Mucosa of rectum (tissue), 2 donors: ENCODE measurements around the gene KEL.

ENCODE experiments used
- H3K27ac ChIP-seq, 2 donors: one replicate each; pipeline ENCODE4 v1.7.0; 2013; ENCODE audit warnings: inconsistent platforms in 2 of 2, low read depth in 2 of 2, low read length in 2 of 2
- H3K27me3 ChIP-seq, 2 donors: one replicate each; pipeline ENCODE4 v1.7.0; 2013; ENCODE audit warnings: low read length in 2 of 2; ENCODE audit not compliant: control insufficient read depth in 2 of 2, insufficient read depth in 2 of 2
- H3K36me3 ChIP-seq, 2 donors: one replicate each; pipeline ENCODE4 v1.7.0; 2013; ENCODE audit warnings: low read length in 2 of 2; ENCODE audit not compliant: control insufficient read depth in 2 of 2, insufficient read depth in 2 of 2
- H3K4me1 ChIP-seq, 2 donors: one replicate each; pipeline ENCODE4 v1.7.0; 2013; ENCODE audit warnings: low read length in 2 of 2, mild to moderate bottlenecking in 1 of 2; ENCODE audit not compliant: control insufficient read depth in 2 of 2, insufficient read depth in 2 of 2
- H3K4me3 ChIP-seq, 2 donors: one replicate each; pipeline ENCODE4 v1.7.0; 2013; ENCODE audit warnings: low read length in 2 of 2
- H3K9ac ChIP-seq, 2 donors: one replicate each; pipeline ENCODE4 v1.7.0; 2013; ENCODE audit warnings: low read length in 2 of 2, low read depth in 1 of 2, mild to moderate bottlenecking in 1 of 2
- H3K9me3 ChIP-seq, 2 donors: one replicate each; pipeline ENCODE4 v1.7.0; 2013; ENCODE audit warnings: low read length in 2 of 2; ENCODE audit not compliant: control insufficient read depth in 2 of 2
- donor health status: healthy.
- donor health status: Normal muscosa, but diverticular disease.

Gene KEL

DNA sequence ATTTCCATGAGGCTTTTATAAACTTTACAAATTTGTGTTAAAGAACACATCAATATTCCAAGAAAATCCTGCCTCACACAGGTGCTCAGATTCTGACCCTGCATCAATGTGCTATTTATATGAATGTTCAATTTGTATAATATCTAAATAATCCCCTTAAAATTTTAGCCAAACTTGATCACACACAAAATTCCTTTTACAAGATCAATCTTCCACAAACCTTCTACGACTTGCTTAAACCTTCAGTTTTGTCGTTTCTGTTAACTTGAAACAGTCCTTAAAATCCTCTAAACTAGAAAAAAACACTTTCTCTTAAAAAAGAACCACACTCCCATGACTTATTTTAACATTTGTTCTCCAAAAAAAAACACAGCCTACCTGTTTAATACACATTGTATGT lies 56.4 kb downstream of the KEL start:
- H3K27me3 ChIP-seq, result peaks cover 0 to 5% of the 10 kb centered on the region in 2 donors

DNA sequence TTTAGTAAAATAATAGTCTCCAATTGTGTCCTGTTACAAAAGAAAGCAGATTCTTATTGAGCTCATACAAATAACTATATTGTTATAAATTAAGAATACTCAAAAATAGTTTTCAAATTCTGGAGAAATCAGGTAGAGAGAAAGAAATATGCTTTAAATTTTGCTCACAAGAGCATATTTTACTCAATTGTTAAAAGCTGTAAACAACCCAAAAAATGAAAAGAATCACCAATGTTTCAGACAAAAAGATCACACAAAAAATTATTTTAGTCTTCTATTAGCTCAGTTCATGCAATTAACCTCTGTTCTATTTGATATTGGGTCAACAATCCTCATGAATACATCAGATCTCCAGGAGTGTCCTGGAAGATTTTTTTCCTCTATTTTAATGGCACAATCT lies 58.0 kb downstream of the KEL start:
- H3K27me3 ChIP-seq, result peaks cover 0 to 1% of the 10 kb centered on the region in 2 donors
- H3K27ac ChIP-seq, result no peak overlapping the region
- no peak overlapping the region for H3K4me3 ChIP-seq
- H3K36me3 ChIP-seq, result no peaks in the 10 kb centered on the region
- no peak overlapping the region for H3K9ac ChIP-seq
- no peaks in the 10 kb centered on the region for H3K4me1 ChIP-seq
- H3K9me3 ChIP-seq, result no peaks in the 10 kb centered on the region

More for the DNA sequence above, 56.4 kb downstream of the KEL start:
- Histone ChIP-seq H3K9me3 (no peaks in the 10 kb centered on the region), H3K4me1 (no peaks in the 10 kb centered on the region), H3K9ac (no peak overlapping the region), H3K36me3 (no peaks in the 10 kb centered on the region), H3K4me3 (no peak overlapping the region), H3K27ac (no peak overlapping the region)

DNA sequence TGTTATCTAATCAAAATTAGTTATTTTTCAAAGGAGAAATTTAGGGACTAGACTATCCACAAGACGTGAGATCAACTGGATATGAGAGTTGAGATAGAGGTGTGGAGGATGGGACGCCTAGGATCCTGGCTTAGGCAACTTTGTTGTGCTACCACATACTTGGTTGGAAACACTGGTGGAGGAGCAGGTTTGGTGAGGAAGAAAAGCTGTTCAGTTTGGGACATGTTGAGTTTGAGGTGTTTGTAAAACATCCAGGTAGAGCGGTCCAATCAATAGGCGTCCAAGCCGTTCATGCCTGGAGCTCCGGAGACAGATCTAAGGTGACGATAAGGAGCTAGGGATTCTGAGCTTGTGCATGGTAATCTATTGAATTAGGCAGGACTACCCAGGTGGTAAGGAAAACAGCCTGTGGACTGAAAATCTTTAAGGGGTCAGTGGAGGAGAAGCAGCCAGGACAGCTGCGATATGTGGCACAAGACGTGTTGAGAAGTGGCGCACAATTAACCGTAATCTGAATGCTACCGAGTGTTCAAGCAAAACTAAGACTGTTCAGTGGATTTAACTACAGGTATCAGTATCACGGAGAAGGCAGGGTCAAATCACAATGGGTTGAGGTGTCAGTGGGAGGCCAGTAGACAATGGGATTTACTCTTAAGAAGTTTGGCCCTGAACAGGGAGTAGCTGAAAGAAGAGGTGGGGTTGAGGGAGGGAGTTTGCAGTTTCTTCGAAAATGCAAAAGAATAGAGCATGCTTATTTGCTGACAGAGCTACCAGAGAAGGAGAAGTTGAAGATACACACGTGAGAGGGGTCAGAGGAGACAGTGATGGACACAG lies 60.5 kb downstream of the KEL start:
- Histone ChIP-seq H3K27me3 (no peaks in the 10 kb centered on the region), H3K4me3 (no peak overlapping the region), H3K27ac (no peak overlapping the region), H3K36me3 (no peaks in the 10 kb centered on the region), H3K9ac (no peak overlapping the region), H3K9me3 (no peaks in the 10 kb centered on the region), H3K4me1 (no peaks in the 10 kb centered on the region)

DNA sequence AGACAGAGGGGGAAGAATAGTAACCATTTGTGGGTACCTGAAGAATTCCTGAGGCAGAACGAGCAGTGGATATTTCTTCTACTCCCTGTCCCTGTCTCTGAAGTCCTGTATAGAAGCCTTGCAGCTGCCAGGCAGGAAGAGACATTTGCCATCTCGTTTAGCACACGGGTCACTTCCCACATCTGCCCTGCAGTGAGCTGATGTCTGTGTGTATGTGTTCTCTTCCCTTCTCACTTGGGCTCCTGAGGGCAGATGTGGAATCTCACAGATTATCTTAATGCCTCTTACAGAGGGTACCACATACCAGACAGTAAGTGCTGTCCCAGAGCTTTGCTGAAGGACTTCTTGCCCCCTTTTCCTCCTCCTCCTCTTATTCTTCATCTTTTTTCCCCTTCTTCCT lies 62.5 kb downstream of the KEL start:
- H3K27ac ChIP-seq, result no peak overlapping the region
- no peak overlapping the region for H3K9ac ChIP-seq
- no peak overlapping the region for H3K4me3 ChIP-seq
- no peaks in the 10 kb centered on the region for H3K36me3 ChIP-seq
- H3K9me3 ChIP-seq, result no peaks in the 10 kb centered on the region
- H3K4me1 ChIP-seq, result no peaks in the 10 kb centered on the region
- no peaks in the 10 kb centered on the region for H3K27me3 ChIP-seq

DNA sequence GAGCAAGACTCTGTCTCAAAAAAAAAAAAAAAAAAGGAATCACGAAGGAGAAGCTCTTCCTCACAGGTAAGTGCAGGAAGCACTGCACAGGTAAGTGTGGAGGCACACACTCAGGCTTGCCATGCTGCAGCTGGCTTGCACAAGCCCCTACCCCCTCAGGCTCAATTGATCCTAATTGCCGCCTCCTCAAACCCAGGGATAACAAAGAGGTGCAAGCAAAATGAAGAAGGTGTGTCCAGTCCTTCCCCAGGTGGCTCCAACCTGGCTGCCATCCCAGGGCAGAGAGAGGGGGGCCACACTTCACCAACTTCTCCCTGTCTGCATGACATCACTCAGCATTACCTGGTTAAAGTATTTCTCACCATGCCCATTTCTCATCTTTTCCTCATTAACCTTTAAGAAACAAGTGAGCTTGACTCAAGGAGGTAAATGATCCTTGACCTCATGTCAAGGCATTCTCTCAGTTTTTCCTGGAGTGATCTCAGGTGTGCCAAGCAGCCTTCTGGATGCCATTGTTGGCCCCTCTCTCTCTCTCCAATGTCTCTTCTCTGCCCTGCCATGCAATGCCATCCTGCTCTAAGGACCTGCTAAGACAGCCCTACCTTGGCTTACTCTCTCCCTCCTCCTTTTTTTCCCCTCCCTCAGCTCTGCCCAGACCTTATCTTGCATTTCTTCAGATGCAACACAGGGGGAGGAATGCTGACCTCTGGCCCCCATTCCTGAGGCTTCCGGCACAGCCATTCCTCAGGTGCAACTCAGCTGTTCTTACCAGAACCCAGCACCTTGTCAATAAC lies 63.6 kb downstream of the KEL start:
- no peak overlapping the region for H3K27ac ChIP-seq
- no peaks in the 10 kb centered on the region for H3K9me3 ChIP-seq
- no peaks in the 10 kb centered on the region for H3K27me3 ChIP-seq
- H3K36me3 ChIP-seq, result no peaks in the 10 kb centered on the region
- no peak overlapping the region for H3K4me3 ChIP-seq
- H3K9ac ChIP-seq, result no peak overlapping the region
- no peaks in the 10 kb centered on the region for H3K4me1 ChIP-seq

DNA sequence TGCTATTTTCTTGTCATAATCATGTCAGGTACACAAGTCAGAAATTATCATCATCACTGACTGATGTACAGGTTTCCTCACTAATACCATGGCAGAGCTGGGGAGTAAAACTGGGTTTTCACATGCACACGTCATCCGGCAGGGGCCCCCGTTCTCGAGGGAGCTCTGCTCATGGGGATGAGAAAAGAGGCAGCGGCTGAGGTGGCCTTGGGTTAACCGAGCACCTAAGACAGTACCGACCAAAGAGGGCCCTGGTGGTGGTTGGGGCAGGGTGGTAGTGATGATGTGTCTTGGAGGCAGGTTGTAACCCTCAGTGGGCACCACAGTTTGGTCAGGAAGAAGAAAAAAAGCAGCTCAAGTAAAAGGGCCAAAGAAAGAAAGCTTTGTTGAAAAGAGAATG lies 64.5 kb downstream of the KEL start:
- H3K4me3 ChIP-seq, result no peak overlapping the region
- no peak overlapping the region for H3K27ac ChIP-seq
- no peaks in the 10 kb centered on the region for H3K27me3 ChIP-seq
- H3K9me3 ChIP-seq, result no peaks in the 10 kb centered on the region
- H3K9ac ChIP-seq, result no peak overlapping the region
- H3K4me1 ChIP-seq, result no peaks in the 10 kb centered on the region
- no peaks in the 10 kb centered on the region for H3K36me3 ChIP-seq

DNA sequence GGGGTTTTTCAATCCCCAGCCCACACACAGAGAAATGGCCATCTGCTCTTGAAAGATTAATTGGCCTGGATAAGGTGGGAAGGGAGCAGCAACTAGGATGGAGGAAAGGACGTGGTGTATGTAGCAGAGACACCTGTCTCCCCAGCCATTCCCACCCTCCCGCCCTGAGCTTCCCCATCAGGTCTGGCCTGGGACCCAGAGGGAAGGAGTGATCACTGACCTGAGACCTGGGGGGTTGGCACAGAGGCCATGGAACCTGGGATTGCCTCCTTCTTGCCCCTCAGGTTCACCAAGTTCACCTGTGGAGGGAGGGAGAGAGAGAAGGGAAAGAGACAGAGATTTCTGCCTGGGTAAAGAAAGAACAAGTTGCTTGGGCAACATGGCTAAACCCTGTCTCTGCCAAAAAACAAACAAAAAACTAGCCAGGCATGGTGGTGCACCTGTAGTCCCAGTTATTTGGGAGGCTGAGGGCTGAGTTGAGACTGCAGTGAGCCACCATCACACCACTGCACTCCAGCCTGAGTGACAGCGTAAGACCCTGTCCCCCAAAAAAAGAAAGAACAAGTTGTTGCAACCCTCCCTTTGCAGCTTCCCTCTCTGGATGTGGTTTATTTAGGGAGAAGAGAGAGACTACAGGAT lies 65.3 kb downstream of the KEL start:
- Histone ChIP-seq H3K27ac (no peak overlapping the region), H3K9me3 (no peaks in the 10 kb centered on the region), H3K9ac (no peak overlapping the region), H3K36me3 (no peaks in the 10 kb centered on the region), H3K4me3 (no peak overlapping the region), H3K27me3 (no peaks in the 10 kb centered on the region), H3K4me1 (no peaks in the 10 kb centered on the region)

DNA sequence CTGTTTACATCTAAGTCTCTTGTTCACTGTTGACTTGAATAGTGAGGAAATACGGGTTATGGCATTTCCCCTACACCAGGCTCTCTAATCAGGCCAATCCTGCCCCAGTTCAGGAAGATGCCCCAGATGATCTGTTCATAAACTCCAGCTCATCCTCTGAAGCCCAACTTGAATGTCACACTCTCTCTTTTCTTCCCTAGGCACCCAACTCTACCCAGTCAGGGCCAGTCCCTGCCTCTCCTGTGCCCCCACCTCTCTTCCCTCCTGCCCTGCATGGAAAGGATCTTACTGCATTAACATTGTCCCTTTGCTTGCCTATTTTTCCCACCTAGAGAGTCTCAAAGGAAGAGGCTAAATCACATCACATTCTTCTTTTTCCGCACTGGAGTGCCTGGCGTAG lies 66.0 kb downstream of the KEL start:
- no peak overlapping the region for H3K4me3 ChIP-seq
- H3K9me3 ChIP-seq, result no peaks in the 10 kb centered on the region
- H3K27me3 ChIP-seq, result no peaks in the 10 kb centered on the region
- H3K9ac ChIP-seq, result no peak overlapping the region
- no peak overlapping the region for H3K27ac ChIP-seq
- H3K4me1 ChIP-seq, result no peaks in the 10 kb centered on the region
- H3K36me3 ChIP-seq, result no peaks in the 10 kb centered on the region

DNA sequence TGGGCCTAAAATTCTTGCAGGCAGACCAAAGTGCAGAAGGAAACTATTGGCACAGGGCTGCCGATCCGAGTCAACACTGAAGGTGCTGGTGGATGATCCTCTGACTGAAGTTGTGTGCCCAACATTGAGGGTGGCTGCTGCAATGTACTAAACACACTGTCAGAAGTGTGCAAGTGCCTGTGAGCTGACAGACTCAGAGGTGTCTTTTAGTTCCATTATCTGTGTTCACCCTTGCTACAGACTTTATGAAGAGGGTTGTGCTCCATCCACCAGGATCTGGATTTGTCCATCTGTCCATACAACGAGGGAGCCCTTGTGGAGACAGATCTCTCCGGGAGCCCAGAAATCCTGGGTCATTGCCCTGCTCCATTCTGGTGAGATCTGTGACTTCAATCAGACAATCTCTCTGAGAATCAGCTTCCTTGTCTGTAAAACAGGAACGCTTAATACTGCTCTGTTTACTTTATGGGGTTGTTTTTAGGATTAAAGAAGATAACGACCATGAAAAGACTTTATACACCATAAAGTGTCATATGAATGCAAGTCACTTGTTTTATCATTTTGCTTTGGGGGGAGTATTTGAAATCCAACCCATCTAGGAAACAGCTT lies 67.1 kb downstream of the KEL start:
- no peaks in the 10 kb centered on the region for H3K27me3 ChIP-seq

More for the DNA sequence above, 67.1 kb downstream of the KEL start:
- no peaks in the 10 kb centered on the region for H3K9me3 ChIP-seq
- H3K4me3 ChIP-seq, result no peak overlapping the region
- H3K9ac ChIP-seq, result no peak overlapping the region
- H3K4me1 ChIP-seq, result no peaks in the 10 kb centered on the region
- no peaks in the 10 kb centered on the region for H3K36me3 ChIP-seq
- no peak overlapping the region for H3K27ac ChIP-seq
